GM12892 (cell line): ENCODE data around the gene NPPC.

Experiments
- POLR2A ChIP-seq: IDR thresholded peaks from 2 replicates; pipeline ENCODE4 v1.6.1; 2011; ENCODE audit warnings: low read depth, low read length, control low read depth
- POLR2AphosphoS5 ChIP-seq: IDR thresholded peaks from 2 replicates; pipeline ENCODE4 v1.6.1; 2011; ENCODE audit warnings: low read depth, low read length, control low read depth

DNA sequence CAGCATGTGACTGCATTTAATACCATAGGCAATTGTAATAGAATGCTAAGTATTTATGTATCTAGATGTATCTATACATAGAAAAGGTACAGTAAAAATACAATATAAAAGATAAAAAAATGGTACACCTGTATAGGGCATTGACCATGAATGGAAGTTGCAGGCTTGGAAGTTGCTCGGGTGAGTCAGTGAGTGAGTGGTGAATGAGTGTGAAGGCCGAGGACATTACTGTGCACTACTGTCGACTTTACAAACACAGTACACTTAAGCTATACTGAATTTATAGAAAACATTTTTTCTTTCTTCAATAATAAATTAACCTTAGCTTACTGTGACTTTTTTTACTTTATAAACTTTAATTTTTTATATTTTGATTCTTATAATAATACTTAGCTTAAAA is 44.3 kb upstream of the NPPC start:
- TF ChIP-seq POLR2A, result no peak
- no peak for TF ChIP-seq POLR2AphosphoS5
